K562 (cell line): ENCODE data around the gene PGAP3. TPM values are rescaled to one million over a fixed set of nuclear protein-coding genes. Genes with fewer than 3 reads are reported as not detected.

Experiments
- ATAC-seq: fragments of 200-7000 bp; cut with Tn5 transposase; 3 replicates; pipeline ENCODE4 v1.9.1; 2020; ENCODE audit warnings: moderate library complexity
- BruUV-seq: library from RNA; stranded (reverse); fragments of 400-500 nt; replicated peaks from 2 replicates; lab custom pipeline; 2021; lab: Mats Ljungman, UMichigan
- CTCF ChIA-PET: fragments of 300-600 bp; formaldehyde crosslinking; extraction: SDS; loops from one replicate; lab custom pipeline; 2021; ENCODE audit warnings: low intra/inter-chr PET ratio; lab: Yijun Ruan, JAX
- POLR2A ChIA-PET: fragments of 300-600, 350-650 bp; sonication (Branson Sonifier 250); formaldehyde crosslinking; extraction: SDS; loops from one replicate; lab custom pipeline; 2021; ENCODE audit warnings: antibody characterized with exemption, inconsistent platforms; lab: Yijun Ruan, JAX
- DNase-seq, 4 experiments: peaks; one replicate each; pipeline versions ENCODE4 v3.0.0 to v3.0.0-alpha.2; 2011 to 2018; ENCODE audit warnings: low spot score in 3 of 4, mixed read lengths in 3 of 4; ENCODE audit errors: extremely low read depth in 1 of 4
- FAIRE-seq: peaks from 2 replicates; lab custom pipeline; 2011; peaks lifted over from hg19 to GRCh38; lab: Jason Lieb, UNC
- H2AFZ ChIP-seq: 2 replicates; pipeline ENCODE4 v1.6.0; 2011; ENCODE audit warnings: low read depth, low read length, control low read depth, inconsistent platforms
- H3K27ac ChIP-seq: fragments of 200-600 bp; 3 replicates; pipeline ENCODE4 v1.8.0; 2011; ENCODE audit warnings: low read depth, mild to moderate bottlenecking, control low read depth, inconsistent platforms, low read length, moderate library complexity, mixed read lengths; ENCODE audit errors: extremely low read depth
- H3K27me3 ChIP-seq, 2 experiments: fragments of 300-600 bp in 1 of 2; 2 replicates in 1 of 2; 3 replicates in 1 of 2; pipeline versions ENCODE4 v1.6.0 to v1.8.0; 2011; ENCODE audit warnings: inconsistent platforms in 2 of 2, low read length in 2 of 2, mild to moderate bottlenecking in 1 of 2, mixed read lengths in 1 of 2, moderate library complexity in 1 of 2; ENCODE audit not compliant: control insufficient read depth in 2 of 2, insufficient read depth in 2 of 2
- H3K36me3 ChIP-seq: fragments of 300-600 bp; 3 replicates; pipeline ENCODE4 v1.8.0; 2011; ENCODE audit warnings: mild to moderate bottlenecking, low read length, inconsistent platforms; ENCODE audit not compliant: control insufficient read depth, insufficient read depth
- H3K4me1 ChIP-seq, 2 experiments: fragments of 200-600 bp in 1 of 2; replicated peaks in 1 of 2; 2 replicates in 1 of 2; 3 replicates in 1 of 2; pipeline versions ENCODE4 v1.5.1 to v1.8.0; 2011; ENCODE audit warnings: inconsistent platforms in 2 of 2, low read length in 2 of 2, mild to moderate bottlenecking in 1 of 2, mixed read lengths in 1 of 2, moderate library complexity in 1 of 2; ENCODE audit not compliant: control insufficient read depth in 2 of 2, insufficient read depth in 2 of 2
- H3K4me2 ChIP-seq: 2 replicates; pipeline ENCODE4 v1.6.1; 2011; ENCODE audit warnings: low read length, control low read depth, inconsistent platforms, mixed read lengths; ENCODE audit not compliant: insufficient read depth
- H3K4me3 ChIP-seq: fragments of 200-600 bp; sonication (generic), shearing (Covaris generic); 2 replicates; pipeline ENCODE4 v1.5.1; 2016; ENCODE audit warnings: control low read depth, inconsistent platforms
- H3K79me2 ChIP-seq: fragments of 200-600 bp; 3 replicates; pipeline ENCODE4 v1.8.0; 2011; ENCODE audit warnings: low read length, inconsistent platforms; ENCODE audit not compliant: control insufficient read depth, insufficient read depth
- H3K9ac ChIP-seq, 2 experiments: 2 replicates each; pipeline versions ENCODE4 v1.6.0 to v1.6.1; 2011; ENCODE audit warnings: low read depth in 2 of 2, low read length in 2 of 2, control low read depth in 1 of 2, inconsistent platforms in 1 of 2, mild to moderate bottlenecking in 1 of 2, mixed read lengths in 1 of 2; ENCODE audit not compliant: insufficient read depth in 1 of 2
- H3K9me1 ChIP-seq: one replicate; pipeline ENCODE4 v1.6.0; 2011; ENCODE audit warnings: inconsistent platforms, mild to moderate bottlenecking, low read length, moderate library complexity; ENCODE audit not compliant: control insufficient read depth, insufficient read depth
- H3K9me3 ChIP-seq: replicated peaks from 2 replicates; pipeline ENCODE4 v1.5.1; 2011; ENCODE audit warnings: low read depth, low read length, inconsistent platforms; ENCODE audit not compliant: control insufficient read depth, insufficient read depth
- H4K20me1 ChIP-seq: replicated peaks from 2 replicates; pipeline ENCODE4 v1.6.1; 2011; ENCODE audit warnings: low read length, inconsistent platforms, mixed read lengths; ENCODE audit not compliant: control insufficient read depth, insufficient read depth
- BCOR ChIP-seq: fragments of 450-650 bp; IDR thresholded peaks from 2 replicates; pipeline ENCODE4 v1.6.1; 2016
- KHSRP ChIP-seq: fragments of 450-650 bp; IDR thresholded peaks from 2 replicates; pipeline ENCODE4 v1.6.1; 2017
- KLF10 ChIP-seq: fragments of 250-450 bp; sonication (Bioruptor Pico); IDR thresholded peaks from 2 replicates; pipeline ENCODE4 v1.6.1; 2021; ENCODE audit warnings: matching md5 sums
- NCOA6 ChIP-seq: fragments of 450-650 bp; IDR thresholded peaks from 2 replicates; pipeline ENCODE4 v1.6.1; 2017; ENCODE audit warnings: mild to moderate bottlenecking
- PHB2 ChIP-seq: fragments of 450-650 bp; IDR thresholded peaks from 2 replicates; pipeline ENCODE4 v1.6.1; 2017; ENCODE audit warnings: low read depth
- SLC30A9 ChIP-seq: fragments of 250-450 bp; sonication (Bioruptor Pico); IDR thresholded peaks from 2 replicates; pipeline ENCODE4 v1.8.0; 2022; ENCODE audit warnings: mild to moderate bottlenecking, moderate library complexity
- ZNF12 ChIP-seq: sonication (generic); formaldehyde crosslinking; IDR thresholded peaks from 2 replicates; pipeline ENCODE4 v1.4.0; 2020; ENCODE audit warnings: mild to moderate bottlenecking, missing genetic modification reagents
- ZNF121 ChIP-seq: sonication (generic); formaldehyde crosslinking; conservative IDR thresholded peaks from 2 replicates; pipeline ENCODE4 v1.8.0; 2022; ENCODE audit warnings: missing genetic modification reagents
- WGBS: fragments of 100-300 bp; shearing (Covaris generic); methylation state at CpG from one replicate; pipeline ENCODE4 v1.1.6; 2016; ENCODE audit warnings: low coverage, mixed read lengths; ENCODE audit not compliant: insufficient coverage; ENCODE audit errors: missing lambda C conversion rate; 5-methylcytosine and 5-hydroxymethylcytosine counted together
- in situ Hi-C: fragments of 300-500 bp; cut with MboI; formaldehyde crosslinking; loops from 4 replicates; pipeline ENCODE4 v1.15.0; 2018; ENCODE audit warnings: inconsistent platforms, mixed read lengths
- intact Hi-C: fragments of 100-400 bp; cut with micrococcal nuclease; formaldehyde crosslinking; loops from 2 replicates; pipeline ENCODE4 v1.14.2; 2022
- polyA plus RNA-seq, 8 experiments: library from polyadenylated mRNA; depleted of rRNA in 4 of 8; stranded (reverse) in 5 of 8; unstranded in 3 of 8; fragments of >200 nt; fragmentation: Nextera tagmentation in 2 of 8; fragmentation: Illumina TruSeq in 1 of 8; extraction: Ambion mirVana in 2 of 8; extraction: Trizol in 1 of 8; gene quantifications; 2 replicates each; pipeline versions ENCODE4 v1.2.1 to v1.2.3, GENCODE V29; 2011 to 2014; ENCODE audit warnings: inconsistent platforms in 1 of 8, missing spikeins in 1 of 8
- total RNA-seq, 7 experiments: library from RNA; depleted of rRNA in 6 of 7; stranded (reverse); fragments of >200 nt in 6 of 7; fragmentation: Illumina TruSeq in 2 of 7; extraction: Trizol in 2 of 7; gene quantifications; 2 replicates each; pipeline versions ENCODE4 v1.2.1 to v1.2.3, GENCODE V29; 2011 to 2021; ENCODE audit warnings: low replicate concordance in 1 of 7
- TF ChIP-seq, protein P1 (sequence below): fragments of 150-350 bp; IDR thresholded peaks from 2 replicates; pipeline ENCODE4 v1.6.1; 2014; ENCODE audit warnings: low read depth, mild to moderate bottlenecking, low read length, borderline replicate concordance

The PGAP3 gene
- total and polyA plus RNA-seq, 9 of the 15 experiments (the other 6 are each of a cell fraction or from before 2014, with no cell fraction given): 0.38 to 9.4 (median 4.5) TPM

- in situ Hi-C loops: no loop called here
- BruUV-seq: no TSS peak
- FAIRE-seq (peak; percentile 23), DNase-seq (no peak), ATAC-seq (no peak)
- Histone ChIP-seq H3K4me3 (no peak overlapping the region), H3K4me2 (no peak overlapping the region; the same call in 1 of the 2 replicates), H3K9me3 (no peaks in the 10 kb centered on the region), H3K27me3 (no peaks in the 10 kb centered on the region), H3K4me1 (peaks cover 30 to 72% of the 10 kb centered on the region in 2 experiments; a peak in 4 of 5 replicates), H3K36me3 (peaks cover 5% of the 10 kb centered on the region; the same call in 2 of the 3 replicates), H2AFZ (peak overlapping the region; percentile 33; the same call in 1 of the 2 replicates), H3K27ac (peak overlapping the region; percentile 17; the same call in 2 of the 3 replicates), H4K20me1 (no peaks in the 10 kb centered on the region; the same call in 1 of the 2 replicates), H3K9me1 (no peaks in the 10 kb centered on the region), H3K79me2 (no peaks in the 10 kb centered on the region), H3K9ac (peak overlapping the region in 1 of 2 experiments; percentile 88; a peak in 2 of 4 replicates)
- intact Hi-C loops: no loop called here
- TF ChIP-seq, protein P1, sequence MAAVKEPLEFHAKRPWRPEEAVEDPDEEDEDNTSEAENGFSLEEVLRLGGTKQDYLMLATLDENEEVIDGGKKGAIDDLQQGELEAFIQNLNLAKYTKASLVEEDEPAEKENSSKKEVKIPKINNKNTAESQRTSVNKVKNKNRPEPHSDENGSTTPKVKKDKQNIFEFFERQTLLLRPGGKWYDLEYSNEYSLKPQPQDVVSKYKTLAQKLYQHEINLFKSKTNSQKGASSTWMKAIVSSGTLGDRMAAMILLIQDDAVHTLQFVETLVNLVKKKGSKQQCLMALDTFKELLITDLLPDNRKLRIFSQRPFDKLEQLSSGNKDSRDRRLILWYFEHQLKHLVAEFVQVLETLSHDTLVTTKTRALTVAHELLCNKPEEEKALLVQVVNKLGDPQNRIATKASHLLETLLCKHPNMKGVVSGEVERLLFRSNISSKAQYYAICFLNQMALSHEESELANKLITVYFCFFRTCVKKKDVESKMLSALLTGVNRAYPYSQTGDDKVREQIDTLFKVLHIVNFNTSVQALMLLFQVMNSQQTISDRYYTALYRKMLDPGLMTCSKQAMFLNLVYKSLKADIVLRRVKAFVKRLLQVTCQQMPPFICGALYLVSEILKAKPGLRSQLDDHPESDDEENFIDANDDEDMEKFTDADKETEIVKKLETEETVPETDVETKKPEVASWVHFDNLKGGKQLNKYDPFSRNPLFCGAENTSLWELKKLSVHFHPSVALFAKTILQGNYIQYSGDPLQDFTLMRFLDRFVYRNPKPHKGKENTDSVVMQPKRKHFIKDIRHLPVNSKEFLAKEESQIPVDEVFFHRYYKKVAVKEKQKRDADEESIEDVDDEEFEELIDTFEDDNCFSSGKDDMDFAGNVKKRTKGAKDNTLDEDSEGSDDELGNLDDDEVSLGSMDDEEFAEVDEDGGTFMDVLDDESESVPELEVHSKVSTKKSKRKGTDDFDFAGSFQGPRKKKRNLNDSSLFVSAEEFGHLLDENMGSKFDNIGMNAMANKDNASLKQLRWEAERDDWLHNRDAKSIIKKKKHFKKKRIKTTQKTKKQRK: no peak
- TF ChIP-seq PHB2 (no peak), BCOR (0 out of 2 replicates have a peak, but pooled peaks have one; percentile 41), NCOA6 (no peak), KLF10 (CRISPR knock-in tag) (no peak), KHSRP (no peak), ZNF12 (CRISPR knock-in tag) (no peak), SLC30A9 (CRISPR knock-in tag) (no peak), ZNF121 (CRISPR knock-in tag) (no peak)
- ChIA-PET CTCF (interaction anchor here (1.3 kb wide), 1 partner anchor 53 kb away, joined by 3 read pairs; no protein-coding TSS in a partner anchor), POLR2A (interaction anchor here (0.6 to 1.6 kb wide), 5 partner anchors 9 to 99 kb away, joined by 3 to 12 read pairs (median 4); partner anchors contain the start of gene PGAP3)
- WGBS: 70% methylated on average over 9 of the region's 10 CpGs
Observed at GRCh38 chr17:39675390-39676082, 12.3 kb downstream of the PGAP3 start.
